GM18517 (cell line): ENCODE measurements around the gene EPS8L2.

Experiments
- ATAC-seq: cut with Tn5 transposase; IDR thresholded peaks from one replicate; pipeline ENCODE4 v1.9.1; 2021; ENCODE audit warnings: mild to moderate bottlenecking, moderate library complexity; ENCODE audit not compliant: unreplicated experiment

Gene EPS8L2

GRCh38 chr11:773425-773824 is 67.4 kb downstream of the EPS8L2 start:
- ATAC-seq: no peak

- ATAC-seq: no peak
Observed at GRCh38 chr11:773830-774229, 67.8 kb downstream of the EPS8L2 start.

- no peak for ATAC-seq
Observed at GRCh38 chr11:774873-775592, 69.0 kb downstream of the EPS8L2 start.

- no peak for ATAC-seq
Observed at GRCh38 chr11:776263-776560, 70.2 kb downstream of the EPS8L2 start.

- peak; percentile 34 for ATAC-seq
Observed at GRCh38 chr11:776561-777287, 70.7 kb downstream of the EPS8L2 start.
